Mucosa of gallbladder (tissue), 1 donor: Measurements from ENCODE around the gene FRMD4A. TPM values are rescaled to one million over a fixed set of nuclear protein-coding genes. Genes with fewer than 3 reads are reported as not detected.

ENCODE experiments used
- DNase-seq: peaks from one replicate; pipeline ENCODE4 v3.0.0-alpha.2; 2020; ENCODE audit warnings: low spot score
- total RNA-seq: library from RNA; stranded (reverse); gene quantifications from one replicate; pipeline ENCODE4 v1.2.1, GENCODE V29; 2021
- donor health status: DM: no; HTN: no; CAD: no.

Gene FRMD4A
- total RNA-seq, 1 donor from 2014 or later: 55.4 TPM

DNA sequence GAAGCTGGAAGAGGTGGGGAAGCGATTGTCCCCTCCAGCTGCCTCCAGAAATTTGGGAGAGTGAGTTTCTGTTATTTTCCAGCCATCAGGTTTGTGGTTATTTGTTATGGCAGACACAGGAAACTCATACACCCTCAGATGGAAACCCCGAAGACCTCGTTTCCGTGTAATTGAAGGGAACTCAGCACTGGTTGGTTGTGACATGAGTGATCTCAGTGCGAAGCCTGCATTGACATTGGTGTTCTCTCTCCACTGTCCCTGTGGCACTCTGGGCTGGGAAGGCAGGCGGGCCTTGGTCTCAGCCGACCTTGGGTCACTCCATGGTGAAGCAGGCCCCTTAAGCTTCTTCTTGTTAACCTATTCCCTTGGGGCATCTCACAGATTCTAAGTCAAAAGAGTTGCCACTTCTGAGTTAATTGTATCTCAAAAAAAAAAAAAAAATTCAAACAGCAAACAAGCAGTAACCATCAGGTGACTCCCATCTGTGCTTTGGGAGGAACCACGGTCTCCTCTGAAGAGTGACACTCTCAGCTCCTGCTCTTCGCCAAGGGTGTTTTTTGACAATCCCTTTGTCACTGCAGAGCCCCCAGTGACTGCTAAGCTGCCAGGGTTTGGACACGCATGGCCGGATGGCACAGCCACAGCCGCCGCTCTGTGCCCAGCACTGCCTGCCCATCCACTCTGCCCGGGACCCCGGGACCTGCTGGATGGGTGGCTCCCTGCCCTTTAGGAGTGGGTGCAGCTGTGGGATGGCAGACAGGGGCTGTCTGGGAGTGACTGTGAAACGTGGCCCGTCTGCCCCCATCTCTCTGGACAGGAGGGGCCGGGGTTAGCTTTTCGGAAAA lies 510.4 kb downstream of the FRMD4A start:
- no peak for DNase-seq

DNA sequence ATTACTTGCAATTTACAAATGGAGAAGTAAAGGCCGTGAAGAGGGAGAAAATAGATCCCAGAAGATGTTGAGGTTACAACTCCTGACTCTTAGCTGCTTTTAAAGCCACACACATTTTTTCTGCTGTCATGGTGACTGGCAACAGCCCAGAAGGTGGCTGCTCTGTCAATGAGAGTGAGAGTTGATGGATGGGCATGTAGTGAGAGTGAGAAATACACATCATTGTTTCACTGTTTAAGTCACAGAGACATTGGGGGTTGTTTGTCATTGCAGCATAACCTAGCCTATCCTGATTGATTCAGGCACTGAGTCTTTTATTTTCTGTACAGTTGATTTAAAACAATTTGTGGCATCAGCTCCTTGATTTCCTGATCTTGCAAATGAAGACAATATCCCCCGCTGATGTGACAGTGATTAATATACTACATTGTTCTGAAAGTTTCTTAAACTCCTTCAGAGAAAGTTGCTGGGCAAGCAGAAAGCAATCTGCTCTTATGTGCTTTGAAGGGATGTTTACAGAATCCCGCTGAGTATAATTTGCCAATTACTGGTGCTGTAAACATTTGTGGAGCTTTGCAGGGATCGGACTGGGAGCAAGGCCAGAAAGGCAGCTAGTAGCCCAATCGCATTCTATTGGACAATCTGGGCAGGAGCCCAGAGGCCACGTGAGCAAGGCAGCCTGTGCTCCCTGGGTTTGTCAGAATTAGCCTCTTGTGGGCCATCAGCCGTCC lies 514.4 kb downstream of the FRMD4A start:
- DNase-seq: peak; percentile 65

DNA sequence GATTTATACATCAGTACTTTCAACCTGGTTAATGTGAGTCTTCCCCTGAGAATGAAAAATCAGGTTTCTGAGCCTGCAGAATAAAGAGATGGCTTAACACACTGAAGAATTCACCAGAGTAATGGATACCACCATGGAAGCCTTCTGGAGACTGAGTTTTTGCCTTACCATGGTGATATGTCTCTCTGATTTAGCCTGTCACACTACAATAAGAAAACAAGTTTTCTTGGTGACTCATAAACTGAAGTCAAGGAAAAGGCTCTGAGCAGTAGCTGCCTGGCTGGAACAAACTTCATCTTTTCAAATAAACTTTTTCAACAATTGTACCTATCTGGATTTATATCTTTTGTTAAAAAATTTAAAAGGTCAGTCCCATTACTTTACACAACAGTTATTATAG lies 515.0 kb downstream of the FRMD4A start:
- DNase-seq: no peak

DNA sequence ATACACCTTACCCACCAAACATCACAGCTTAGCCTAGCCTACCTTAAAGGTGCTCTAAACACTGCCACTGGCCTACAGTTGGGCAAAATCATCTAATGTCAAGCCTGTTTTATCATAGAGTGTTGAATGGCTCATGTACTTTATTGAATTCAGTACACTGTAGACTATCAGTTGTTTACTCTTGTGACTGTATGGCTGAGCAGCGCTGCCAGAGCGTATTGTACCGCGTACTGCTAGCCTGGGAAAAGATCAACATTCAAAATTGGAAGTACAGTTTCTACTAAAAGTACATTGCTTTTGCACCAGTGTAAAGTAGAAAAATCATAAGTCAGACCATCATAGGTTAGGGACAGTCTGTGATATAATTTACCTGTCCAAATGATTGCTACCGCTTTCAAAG lies 517.2 kb downstream of the FRMD4A start:
- no peak for DNase-seq

DNA sequence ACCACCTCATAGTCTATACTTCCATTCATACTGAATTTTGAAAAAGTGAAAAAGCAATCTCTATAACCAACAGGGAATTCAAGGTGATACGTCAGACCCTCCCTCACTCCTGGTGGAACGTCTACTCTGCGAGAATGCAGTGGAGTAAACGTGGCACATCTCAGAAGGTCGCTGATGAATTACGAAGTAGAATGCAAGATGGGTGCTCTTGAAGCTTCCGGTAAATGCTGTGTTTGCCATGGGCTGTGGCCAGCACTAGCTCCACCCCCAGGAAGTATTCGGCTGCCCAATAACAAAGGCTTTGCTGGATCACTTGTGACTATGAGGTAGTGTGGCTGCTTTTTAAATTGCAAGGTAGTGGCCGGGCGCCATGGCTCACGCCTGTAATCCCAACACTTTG lies 517.9 kb downstream of the FRMD4A start:
- no peak for DNase-seq

DNA sequence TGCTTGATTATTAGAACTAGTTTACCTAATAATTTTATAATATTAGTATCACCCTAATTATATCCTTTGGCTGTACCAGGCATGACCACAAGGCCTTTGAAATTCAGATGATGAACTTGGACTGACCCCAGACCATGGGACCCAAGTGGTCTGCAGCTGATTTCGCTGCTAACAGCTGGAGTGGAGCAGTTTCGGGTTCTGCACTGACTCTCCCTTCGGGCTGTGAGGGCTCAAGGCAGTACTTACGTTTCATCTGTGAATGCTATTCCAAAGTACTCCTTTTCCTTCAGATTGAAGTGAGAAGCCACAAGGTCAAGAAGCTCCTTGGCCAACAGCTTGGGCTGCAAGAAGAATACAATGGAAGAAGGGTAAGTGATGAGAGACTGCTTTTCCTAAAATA lies 520.2 kb downstream of the FRMD4A start:
- no peak for DNase-seq

DNA sequence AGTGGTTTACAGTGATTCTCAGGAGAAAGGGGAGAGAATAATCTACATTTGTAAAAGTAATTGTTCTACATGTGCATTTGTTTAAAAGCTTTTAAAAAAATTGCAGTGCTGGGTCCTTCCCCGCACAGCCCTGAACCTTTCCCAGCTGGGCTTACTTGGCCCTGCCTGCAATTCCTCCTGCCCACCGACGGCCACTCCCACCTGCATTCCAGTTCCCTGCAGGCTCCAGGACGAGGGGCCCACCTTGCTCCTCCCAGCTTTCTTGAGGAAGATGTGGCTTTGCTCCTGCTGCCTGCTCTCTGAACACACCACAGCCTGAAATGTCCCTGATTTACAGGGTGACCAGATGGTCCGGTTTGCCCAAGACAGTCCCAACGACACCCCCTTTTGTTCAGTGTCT lies 521.3 kb downstream of the FRMD4A start:
- no peak for DNase-seq

DNA sequence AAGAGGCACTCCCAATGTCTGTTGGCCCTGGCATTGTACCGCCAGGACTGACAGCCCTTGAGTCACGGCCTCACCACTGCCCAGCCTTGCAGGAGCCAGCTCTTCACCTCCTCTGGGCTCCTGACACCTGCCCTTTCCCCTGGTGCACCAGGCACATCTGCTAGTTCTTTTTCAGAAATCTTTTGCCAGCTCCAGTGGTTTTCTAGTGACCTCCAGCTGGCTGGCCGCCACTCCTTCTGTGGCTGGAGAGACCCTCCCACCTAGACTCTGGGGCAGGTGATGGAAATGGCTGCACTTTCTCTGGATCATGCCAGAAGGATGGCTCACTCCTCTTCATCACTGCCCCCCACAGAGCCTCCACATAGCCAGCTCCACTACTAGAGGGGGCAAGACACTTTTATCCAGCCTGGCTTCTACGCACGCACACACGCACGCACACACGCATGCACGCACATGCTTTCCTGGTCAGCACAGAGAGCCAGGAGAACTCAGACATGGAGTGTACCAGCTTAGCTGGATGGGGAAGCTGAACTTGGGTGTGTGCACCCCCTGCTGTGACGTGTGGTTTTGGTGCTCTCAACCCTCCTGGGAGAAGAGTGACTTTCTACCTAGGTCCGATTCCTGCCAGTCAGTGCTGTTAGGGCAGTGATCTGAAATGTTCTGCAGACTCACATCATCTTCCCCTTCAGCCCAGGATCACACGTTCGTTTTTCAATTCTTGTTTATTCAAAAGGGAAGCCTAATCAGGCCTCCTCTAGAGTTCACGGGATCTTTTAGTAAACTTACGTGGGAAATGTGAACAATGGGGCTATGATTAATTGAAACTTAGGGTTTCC lies 522.0 kb downstream of the FRMD4A start:
- no peak for DNase-seq

DNA sequence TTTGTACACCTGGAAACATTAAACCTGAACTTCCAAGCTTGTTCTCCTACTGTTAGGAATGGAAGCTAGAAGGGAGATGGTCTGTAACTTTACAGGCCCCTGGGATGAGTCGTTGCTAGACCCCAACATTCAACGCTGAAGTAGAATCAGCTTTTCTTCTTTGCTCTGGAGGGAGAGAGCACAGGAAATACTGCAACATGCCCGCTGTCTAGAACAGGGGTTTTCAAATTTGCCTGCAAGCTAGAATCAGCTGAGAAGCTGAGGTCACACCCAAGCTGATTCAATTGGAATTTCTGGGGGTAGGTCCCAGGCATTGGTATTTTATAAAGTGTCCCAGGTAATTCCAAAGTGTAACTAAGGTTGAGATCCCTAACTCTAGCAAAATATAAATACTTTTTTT lies 524.3 kb downstream of the FRMD4A start:
- no peak for DNase-seq

DNA sequence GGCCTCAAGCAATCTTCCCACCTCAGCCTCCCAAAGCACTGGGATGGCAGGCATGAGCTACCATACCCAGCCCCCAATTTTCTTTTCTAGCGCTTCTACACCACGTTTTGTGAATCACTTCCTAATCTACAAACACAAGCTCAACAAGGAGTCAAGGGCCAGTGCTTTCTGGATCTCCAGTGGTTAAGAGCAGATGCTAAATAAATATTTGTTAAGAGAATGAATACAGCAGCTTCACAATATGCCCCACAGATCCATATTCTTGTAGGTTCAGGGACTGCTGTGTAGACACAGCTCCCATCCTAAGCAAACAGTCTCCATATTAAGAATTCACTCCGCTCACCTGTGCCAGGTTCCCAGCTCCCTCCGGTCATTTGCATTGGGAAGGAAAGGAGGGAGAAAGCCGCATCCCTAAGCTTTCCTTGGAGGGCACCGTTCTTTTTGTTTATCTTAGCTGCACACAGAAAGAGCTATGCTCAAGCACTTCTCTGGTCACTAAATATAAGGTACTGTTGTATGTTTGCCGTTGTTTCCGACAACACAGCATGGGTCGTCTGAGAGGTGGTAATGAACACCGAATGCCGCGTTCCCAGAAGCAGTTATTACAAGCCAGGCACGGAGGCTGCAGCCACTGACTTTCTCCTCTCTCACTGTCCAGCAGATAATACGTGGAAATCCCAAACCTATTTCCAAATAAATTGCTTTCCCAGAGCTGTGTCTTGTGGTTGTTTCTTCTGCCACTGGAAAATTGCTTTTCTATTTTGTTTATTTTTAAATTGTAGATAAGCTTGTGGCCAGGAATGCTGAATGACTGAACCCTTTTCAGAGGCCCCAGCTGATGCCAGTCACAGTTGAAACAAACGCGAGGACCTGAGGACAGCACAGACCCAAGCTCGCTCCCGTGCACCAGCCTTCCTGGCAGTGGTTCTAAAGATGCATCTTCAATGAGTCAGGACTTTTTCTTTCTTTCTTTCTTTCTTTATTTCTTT lies 526.9 kb downstream of the FRMD4A start:
- no peak for DNase-seq

DNA sequence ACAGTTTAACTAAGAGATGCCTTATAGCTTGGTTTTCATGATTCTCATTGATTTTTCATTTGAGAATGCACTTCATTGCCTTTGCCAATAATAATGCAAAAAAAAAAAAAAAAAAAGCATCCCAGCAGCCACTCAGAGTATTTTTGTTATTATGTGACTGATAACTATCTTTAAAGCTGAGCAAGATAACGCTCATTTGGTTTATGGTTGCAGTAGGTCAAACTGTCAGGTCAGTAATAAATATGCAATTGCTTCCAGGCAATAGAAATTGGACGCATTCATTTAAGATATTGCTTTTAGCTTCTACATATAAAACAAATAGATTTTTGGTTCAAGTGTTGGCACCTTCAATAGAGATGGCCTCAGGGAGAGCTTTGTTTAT lies 528.8 kb downstream of the FRMD4A start:
- DNase-seq: no peak

DNA sequence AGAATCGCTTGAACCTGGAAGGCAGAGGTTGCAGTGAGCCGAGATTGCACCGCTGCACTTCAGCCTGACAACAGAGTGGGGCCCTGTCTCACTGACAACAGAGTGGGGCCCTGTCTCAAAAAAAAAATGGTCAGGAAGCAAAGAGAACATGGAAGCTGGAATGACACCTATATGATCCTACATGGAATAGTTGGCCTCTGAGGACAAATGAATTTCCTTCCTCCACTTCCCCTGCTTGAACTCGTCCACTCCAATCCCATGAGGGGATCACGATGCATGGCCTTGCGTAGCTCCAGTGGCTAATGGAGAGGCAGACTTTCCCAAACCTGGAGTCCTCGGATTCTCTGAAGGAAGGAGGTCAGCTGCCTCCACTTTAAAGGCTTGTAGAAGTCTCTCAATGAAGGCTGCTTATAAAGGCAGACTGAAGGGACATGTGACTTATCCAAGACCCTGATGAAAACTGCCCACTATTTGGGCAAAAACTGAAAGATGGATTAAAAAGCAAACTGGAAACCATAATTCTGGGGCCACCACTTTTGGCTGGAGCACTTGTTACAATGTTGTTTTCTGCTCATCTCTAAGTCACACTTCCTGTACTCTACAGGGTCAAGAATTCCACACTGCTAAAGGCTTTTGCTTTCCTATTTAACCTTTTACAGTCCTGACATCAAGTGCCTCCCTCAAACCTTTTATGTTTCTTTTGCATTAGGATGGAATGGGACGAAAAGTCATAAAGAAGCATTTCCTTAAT lies 529.4 kb downstream of the FRMD4A start:
- no peak for DNase-seq

DNA sequence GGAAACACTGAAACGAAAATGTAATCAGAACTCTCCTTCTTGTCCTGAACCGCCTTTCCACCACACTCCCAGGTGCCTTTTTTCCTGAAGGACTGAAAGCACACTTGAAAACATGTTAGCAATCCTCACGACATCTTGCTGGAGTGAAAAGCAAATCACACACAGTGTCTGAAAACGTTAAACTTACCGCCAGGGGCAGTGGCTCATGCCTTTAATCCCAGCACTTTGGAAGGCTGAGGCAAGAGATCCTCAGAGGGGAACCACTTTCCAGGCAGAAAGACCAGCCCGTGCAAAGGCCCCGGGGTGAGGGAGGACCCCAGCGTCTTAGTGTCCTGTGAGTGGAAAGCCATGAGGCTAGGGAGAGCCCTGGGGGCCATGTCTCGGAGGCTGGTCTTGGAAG lies 533.6 kb downstream of the FRMD4A start:
- DNase-seq: no peak

DNA sequence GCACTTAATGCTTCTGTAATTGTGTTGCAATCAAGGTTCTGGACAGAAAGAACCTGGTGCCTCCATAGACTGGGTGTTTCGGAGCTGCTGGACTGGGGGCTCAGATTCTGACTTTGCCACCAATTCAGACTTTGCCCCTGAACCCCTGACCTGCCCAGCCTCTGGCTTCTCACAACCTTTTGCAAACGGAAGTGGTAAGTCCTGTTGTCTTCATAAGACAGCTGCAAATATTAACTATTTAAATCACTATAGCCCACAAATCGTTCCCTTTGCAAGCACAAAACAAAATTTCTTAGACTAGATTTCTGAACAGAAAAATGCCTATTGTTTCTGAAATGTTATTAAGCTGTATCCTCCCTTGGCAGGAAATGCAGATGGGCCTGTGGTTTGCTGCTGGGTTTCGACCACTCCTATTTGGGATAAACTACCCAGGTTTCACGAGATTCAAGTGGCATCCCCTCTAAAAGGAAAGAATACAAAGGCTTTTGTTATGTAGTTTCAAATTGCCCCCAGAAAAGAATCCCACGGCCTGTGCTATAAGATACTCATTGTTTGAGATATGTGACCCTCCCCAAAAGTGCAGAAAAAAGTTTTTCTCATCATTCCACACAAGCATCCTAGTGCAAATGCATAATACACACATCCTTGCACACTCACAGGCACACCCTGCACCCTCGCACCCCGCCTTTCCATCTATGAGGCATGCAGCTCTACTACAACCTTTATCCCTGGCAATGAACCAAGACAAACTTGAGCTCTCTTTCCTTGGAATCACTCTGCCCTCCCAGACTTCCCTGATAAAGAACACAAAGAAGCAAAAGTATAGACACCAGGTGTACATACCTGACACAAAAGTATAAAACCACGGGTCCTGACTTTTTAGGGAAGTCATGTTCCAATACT lies 534.8 kb downstream of the FRMD4A start:
- DNase-seq: no peak

DNA sequence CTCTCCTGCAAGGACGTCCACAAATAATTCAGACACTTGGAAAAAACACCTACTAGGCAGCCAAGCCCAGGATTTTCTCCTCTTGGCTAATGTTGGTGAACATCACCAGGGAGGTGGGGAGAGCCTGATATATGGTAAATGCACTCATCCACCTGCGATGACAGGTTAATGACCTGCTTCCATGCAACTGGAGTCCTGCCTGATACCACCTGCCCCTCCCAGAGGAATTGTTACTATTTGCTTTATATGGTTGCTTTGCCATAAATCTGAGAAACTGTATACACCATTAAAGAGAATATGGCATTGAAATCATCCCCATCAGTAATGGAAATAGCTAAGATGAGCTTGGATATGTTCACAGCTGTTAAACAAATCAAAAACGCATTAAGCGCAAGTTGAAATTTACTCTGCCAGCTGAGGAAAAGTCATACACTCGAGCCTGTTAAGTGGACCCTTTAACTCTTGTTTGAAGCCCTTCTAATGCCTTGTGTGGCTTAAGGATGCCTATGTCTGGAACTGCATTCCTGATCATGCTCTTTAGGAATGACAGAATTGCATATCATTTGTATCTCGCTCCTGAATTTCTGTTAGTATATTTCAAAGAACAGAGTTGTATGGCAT lies 535.6 kb downstream of the FRMD4A start:
- DNase-seq: no peak

DNA sequence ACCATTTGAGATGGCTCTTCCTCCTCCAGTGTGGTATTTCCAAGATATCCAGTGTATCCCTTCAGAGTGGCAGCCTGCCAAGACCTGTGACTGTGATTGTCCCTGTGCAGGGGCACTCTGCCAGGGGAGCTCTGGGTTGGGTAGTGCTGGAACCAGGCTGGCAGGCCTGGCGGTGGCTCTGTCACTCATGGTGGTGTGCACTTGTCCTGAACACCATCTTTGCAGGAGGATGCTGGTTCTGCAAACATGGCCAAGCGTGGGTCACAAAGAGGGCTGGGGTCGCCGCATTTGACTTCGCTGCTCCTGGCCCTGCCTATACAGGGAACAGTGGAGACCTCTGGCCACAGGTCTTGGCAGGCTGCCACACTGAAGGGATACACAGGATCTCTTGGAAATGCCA lies 538.7 kb downstream of the FRMD4A start:
- DNase-seq: peak; percentile 86

DNA sequence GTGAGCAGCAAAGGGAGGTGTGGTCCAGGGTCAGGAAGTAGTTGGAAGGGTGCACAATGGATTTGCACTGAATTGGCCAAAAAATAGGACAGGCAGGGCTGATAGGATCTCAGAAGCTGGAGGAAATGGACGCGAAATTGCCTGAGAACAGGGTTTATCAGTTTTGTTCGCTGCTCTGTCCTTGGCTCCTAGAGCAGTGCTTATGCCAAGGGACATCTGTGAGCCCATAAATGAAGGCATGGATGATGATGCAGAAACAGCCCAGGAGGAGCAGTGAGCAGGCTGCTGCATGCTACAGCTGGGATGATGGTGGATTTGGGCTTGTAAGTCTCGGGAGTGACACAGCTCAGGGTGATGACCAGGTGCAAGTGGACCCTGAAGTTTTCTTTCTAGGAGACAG lies 539.2 kb downstream of the FRMD4A start:
- DNase-seq: no peak

DNA sequence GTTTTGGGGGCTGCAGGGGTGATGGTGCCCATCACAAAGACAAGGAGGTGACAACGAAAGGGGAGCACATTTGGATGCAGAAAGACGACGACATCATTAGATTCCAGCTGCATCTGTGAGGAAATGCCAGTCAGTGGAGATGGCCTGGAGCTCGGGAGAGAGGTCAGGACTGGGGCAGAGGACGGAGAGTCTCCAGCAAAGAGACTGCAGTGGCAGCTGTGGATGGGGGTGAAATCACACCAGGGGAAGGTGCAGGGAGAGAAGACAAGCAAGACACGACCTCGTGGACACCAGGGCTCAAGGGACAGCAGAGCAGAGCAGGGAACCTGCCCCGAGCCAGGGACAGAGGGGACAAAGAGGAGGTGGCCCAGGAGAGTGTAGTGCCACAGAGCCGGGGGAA lies 540.5 kb downstream of the FRMD4A start:
- DNase-seq: no peak

DNA sequence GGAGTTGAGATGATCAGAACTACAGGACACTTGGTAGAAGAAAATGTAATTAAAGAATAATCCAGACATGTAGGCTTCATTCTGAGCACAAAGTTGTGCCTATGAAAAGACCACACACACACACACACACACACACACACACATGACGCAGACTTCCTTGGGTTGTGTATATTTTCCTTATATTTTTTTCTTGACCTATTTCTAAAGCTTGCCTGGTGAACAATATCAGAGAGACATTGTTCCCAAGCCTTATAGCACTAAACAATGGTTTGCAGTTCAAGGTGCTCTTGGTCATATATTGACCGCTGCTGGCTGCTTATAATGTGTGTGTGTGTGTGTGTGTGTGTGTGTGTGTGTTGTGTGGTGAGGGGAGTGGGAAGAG lies 541.3 kb downstream of the FRMD4A start:
- DNase-seq: no peak
